Fibroblast of peridontal ligament (primary cell): ENCODE measurements around the gene TMEM240.
"Not testable (repeated sequence)": the region's sequence is repeated elsewhere in the genome, so short reads cannot be mapped to it uniquely, and the experiment has no call there.

Source experiments
- DNase-seq: peaks from one replicate; pipeline ENCODE4 v3.0.0-alpha.2; 2010; ENCODE audit errors: extremely low read depth

Gene TMEM240

DNA sequence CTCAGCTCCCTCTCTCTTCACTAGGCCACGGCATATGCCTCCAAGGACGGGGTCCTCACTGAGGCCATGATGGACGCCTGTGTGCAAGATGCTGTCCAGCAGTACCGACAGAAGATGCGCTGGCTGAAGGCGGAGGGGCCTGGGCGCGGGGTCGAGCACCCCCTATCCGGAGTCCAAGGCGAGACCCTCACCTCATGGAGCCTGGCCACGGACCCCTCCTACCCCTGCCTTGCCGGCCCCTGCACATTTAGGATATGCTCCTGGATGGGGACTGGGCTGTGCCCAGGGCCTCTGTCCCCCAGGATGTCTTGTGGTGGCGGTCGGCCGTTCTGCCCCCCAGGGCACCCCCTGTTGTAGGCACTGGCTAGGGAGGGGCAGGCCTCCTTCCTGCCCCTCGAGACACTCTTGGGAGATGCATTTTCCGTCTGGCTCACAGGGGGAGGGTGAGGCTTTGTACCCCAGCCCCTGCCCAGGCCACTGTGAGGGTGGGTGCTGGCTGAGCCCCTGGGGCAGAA lies 44.9 kb downstream of the TMEM240 start:
- not testable (repeated sequence) for DNase-seq

GRCh38 chr1:1494311-1494710 lies 46.1 kb downstream of the TMEM240 start:
- not testable (repeated sequence) for DNase-seq

DNA sequence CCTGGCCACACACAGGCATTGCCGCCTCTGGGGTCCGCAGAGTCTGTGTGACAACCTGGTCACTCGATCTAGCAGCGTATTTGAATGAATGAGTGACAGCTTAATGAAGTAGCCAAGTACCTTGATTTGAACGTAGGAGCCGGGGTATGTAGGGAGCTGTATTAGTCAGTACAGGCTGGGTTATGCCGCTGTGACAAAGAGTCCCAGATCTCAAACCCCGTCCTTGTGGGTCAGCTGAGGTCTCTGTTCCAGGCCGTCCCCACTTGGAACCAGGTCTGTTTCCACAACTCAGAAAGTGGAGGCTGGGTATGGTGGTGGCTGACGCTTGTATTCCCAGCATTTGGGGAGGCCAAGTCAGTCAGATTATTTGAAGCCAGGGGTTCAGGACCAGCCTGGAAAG lies 48.8 kb downstream of the TMEM240 start:
- no peak for DNase-seq

- DNase-seq, result no peak
Measured at GRCh38 chr1:1490633-1491230, 49.7 kb downstream of the TMEM240 start.

DNA sequence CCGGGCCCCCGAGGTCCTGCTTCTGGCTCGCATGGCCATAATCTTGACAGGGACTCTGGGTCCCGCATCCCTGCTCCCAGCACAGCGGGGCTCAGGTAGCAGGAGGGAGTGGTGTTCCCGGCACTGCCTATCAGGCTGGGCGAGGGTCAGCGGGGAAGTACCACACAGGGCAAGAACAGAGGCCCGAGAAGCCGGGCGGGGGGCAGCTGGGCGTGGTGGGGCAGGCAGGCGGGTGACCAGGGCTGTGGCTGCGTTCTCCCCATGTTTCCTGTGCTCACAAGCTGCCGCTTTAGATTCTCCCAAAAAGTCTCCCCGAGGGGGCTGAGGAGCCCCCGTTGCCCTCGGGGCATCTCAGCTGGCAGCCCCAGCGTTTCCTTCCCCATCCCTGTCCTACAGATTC lies 50.6 kb downstream of the TMEM240 start:
- DNase-seq, result no peak

DNA sequence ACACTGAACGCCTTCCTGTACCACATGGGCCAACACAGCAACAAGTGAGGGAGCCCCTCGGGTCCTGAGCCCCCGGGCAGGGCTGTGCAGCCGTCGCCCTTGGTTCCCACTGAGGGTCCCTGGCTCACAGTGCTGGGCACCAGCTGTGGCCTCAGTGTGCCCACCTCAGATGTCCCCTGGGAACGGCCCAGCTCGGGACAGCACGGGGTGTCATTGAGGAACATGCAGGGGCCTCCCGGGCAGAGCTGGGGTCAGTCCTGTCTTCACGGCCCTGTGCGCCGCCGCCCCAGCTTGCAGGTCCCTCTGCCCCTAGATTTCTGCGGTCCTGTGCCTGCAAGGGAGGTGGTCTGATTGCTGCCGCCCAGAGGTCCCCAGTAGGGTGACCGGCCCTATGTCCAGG lies 51.2 kb downstream of the TMEM240 start:
- no peak for DNase-seq

DNA sequence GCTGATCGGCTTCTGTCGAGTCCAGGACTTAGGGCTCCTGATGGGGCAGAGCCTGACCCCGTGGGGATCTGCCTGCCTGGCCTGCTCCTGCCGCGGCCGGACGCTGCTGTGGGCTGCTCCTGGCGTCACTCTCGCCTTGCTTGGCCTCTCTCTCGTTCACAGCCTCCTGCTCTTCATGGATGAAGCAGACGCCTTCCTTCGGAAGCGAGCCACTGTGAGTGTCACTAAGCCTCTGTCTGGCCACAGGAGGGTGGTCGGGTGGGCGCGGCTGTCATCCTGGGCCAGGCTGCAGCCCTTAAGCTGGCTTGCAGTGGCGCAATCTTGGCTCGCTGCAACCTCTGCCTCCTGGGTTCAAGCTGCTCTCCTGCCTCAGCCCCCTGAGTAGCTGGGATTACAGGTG lies 52.7 kb downstream of the TMEM240 start:
- DNase-seq, result no peak

GRCh38 chr1:1485755-1486317 lies 54.6 kb downstream of the TMEM240 start:
- DNase-seq, result not testable (repeated sequence)

DNA sequence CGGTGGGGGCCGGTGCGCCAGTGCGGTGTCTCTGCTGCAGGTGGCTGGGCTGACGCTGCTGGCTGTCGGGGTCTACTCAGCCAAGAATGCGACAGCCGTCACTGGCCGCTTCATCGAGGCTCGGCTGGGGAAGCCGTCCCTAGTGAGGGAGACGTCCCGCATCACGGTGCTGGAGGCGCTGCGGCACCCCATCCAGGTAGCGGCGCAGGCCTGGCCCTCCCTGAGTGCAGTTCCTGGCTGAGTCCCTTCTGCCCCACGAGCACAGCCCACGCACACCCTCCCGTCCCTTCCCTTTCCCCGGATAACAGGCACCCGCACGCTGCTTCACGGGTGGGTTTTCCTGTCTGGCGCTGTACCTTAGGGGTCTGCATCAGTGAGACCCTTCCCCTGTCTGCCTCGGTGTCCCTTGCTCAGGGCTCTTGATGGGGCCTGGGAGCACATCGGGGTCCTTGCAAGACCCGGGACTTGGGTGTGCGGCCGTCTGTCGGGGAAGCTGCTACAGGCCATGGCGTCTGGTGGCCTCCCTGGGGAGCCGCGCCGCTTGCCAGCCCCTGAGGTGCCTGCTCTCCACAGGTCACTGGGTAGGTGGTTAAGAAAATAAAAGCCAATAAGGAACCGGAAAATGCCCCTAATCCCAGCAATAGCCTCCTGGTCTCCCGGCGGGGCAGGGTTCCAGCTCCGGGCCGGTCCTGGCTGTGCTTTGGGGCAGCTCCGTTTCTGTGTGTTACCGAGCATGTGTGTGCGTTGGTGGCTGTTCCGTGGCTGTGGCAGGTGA lies 55.3 kb downstream of the TMEM240 start:
- not testable (repeated sequence) for DNase-seq
